Measurements from ENCODE around the gene NECAP2. TPM values are rescaled to one million over a fixed set of nuclear protein-coding genes. Genes with fewer than 3 reads are reported as not detected.

The NECAP2 gene
- total and polyA plus RNA-seq, 2 donors (not counting 3 experiments of a cell fraction or from before 2014, with no cell fraction given) = 101 to 148 TPM

DNA sequence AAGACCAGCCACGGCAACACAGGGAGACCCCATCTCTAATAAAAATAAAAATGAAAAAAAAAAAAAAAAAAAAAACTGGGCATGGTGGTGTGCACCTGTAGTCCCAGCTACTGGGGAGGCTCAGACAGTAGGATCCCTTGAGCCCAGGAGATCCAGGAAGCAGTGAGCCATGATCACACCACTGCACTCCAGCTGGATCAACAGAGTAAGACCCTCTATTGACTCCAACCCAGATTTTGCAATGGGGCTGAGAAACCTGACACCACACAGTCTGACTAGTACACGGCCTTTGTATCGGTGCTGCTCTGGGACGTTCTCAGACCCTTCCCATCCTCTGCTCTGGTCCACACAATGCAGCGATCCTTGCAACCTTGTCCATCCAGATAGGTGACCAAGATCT is 35.1 kb upstream of the NECAP2 start:
- H3K9ac ChIP-seq (replicated peaks; ENCODE audit: extremely low read depth, insufficient read depth, low read length) = no peak overlapping the region
- no peaks in the 10 kb centered on the region for H3K79me2 ChIP-seq (ENCODE audit: control insufficient read depth, insufficient read depth, low read length)
- no peaks in the 10 kb centered on the region for H3K4me1 ChIP-seq (ENCODE audit: control insufficient read depth, extremely low read depth, insufficient read depth, low read length)
- no peak overlapping the region for H3K27ac ChIP-seq (ENCODE audit: insufficient read depth, low read depth, low read length)
- no peak for FAIRE-seq
- H3K27me3 ChIP-seq (ENCODE audit: control insufficient read depth in 2 of 2, insufficient read depth in 2 of 2, low read length in 2 of 2) = no peaks in the 10 kb centered on the region
- no peaks in the 10 kb centered on the region for H4K20me1 ChIP-seq (replicated peaks; ENCODE audit: control insufficient read depth, extremely low read depth, insufficient read depth, low read length)
- dilution Hi-C loops (cut with MboI; ENCODE audit: extremely low pct_ligation_motif_present, low sequenced_read_pairs) = no loop called here
- H3K36me3 ChIP-seq (ENCODE audit: control insufficient read depth in 2 of 2, extremely low read depth in 1 of 2, insufficient read depth in 2 of 2, low read length in 2 of 2) = peaks cover 0 to 3% of the 10 kb centered on the region in 2 experiments
- DNase-seq (ENCODE audit: low read depth, low spot score) = no peak
- ChIA-PET CTCF (no interaction called here), POLR2A (no interaction called here)
- no peak overlapping the region for H3K4me2 ChIP-seq (ENCODE audit: insufficient read depth, low read length)
- H3K9me1 ChIP-seq (replicated peaks; ENCODE audit: control insufficient read depth, extremely low read depth, insufficient read depth, low read length) = no peaks in the 10 kb centered on the region
- no peak overlapping the region for H3K4me3 ChIP-seq (replicated peaks in 1 of 3; ENCODE audit: insufficient read depth in 1 of 3, low read depth in 1 of 3, low read length in 3 of 3)
- no peak overlapping the region for H2AFZ ChIP-seq (ENCODE audit: low read depth, low read length)
- intact Hi-C loops (cut with micrococcal nuclease) = no loop called here
- H3K9me3 ChIP-seq (replicated peaks; ENCODE audit: control insufficient read depth, insufficient read depth, low read length) = no peaks in the 10 kb centered on the region
- no TSS peak for BruUV-seq (replicated peaks)
- TF ChIP-seq MYC (IDR thresholded peaks at IDR 0.05; ENCODE audit: low read depth, low read length) (no peak), EZH2 (IDR thresholded peaks at IDR 0.05; ENCODE audit: borderline replicate concordance, low read depth, low read length, severe bottlenecking) (no peak), POLR2AphosphoS5 (IDR thresholded peaks at IDR 0.05; ENCODE audit: insufficient read depth, low read depth, low read length) (no peak), GATA2 (IDR thresholded peaks at IDR 0.05; ENCODE audit: insufficient read depth, insufficient read length, low read depth, low read length) (no peak), FOS (IDR thresholded peaks at IDR 0.05; ENCODE audit: borderline replicate concordance, insufficient read depth, low read length) (no peak), JUN (IDR thresholded peaks at IDR 0.05; ENCODE audit: borderline replicate concordance, insufficient read depth, insufficient read length, low read depth) (no peak)
- TF ChIP-seq, protein P1, sequence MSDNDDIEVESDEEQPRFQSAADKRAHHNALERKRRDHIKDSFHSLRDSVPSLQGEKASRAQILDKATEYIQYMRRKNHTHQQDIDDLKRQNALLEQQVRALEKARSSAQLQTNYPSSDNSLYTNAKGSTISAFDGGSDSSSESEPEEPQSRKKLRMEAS (IDR thresholded peaks at IDR 0.05; ENCODE audit: insufficient read depth, insufficient read length) = no peak

DNA sequence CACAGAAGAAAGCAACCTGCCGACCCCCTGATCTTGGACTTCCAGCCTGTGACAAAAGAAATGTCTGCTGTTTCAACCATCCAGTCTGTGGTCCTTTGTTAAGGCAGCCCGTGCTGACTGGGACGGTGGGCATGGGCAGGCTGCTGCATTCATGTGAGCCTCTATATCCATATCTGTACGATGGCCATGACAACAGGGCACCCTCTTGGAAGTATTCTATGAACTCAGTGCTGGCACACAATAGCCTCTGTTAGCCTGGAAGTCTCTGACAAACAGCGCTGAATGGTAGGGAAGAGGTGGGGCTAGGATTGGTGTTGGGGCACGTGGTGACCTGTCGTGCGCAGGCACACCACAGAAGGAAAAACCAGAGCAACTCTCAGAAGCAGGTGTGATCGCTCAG is 33.7 kb upstream of the NECAP2 start:
- intact Hi-C loops (cut with micrococcal nuclease) = no loop called here
- H4K20me1 ChIP-seq (replicated peaks; ENCODE audit: control insufficient read depth, extremely low read depth, insufficient read depth, low read length) = no peaks in the 10 kb centered on the region
- H3K27ac ChIP-seq (ENCODE audit: insufficient read depth, low read depth, low read length) = no peak overlapping the region
- H2AFZ ChIP-seq (ENCODE audit: low read depth, low read length) = no peak overlapping the region
- dilution Hi-C loops (cut with MboI; ENCODE audit: extremely low pct_ligation_motif_present, low sequenced_read_pairs) = no loop called here
- CTCF ChIA-PET = no interaction called here
- FAIRE-seq = no peak
- H3K4me1 ChIP-seq (ENCODE audit: control insufficient read depth, extremely low read depth, insufficient read depth, low read length) = no peaks in the 10 kb centered on the region
- no peaks in the 10 kb centered on the region for H3K79me2 ChIP-seq (ENCODE audit: control insufficient read depth, insufficient read depth, low read length)
- H3K4me3 ChIP-seq (replicated peaks in 1 of 3; ENCODE audit: insufficient read depth in 1 of 3, low read depth in 1 of 3, low read length in 3 of 3) = no peak overlapping the region
- POLR2A ChIA-PET = no interaction called here
- H3K4me2 ChIP-seq (ENCODE audit: insufficient read depth, low read length) = no peak overlapping the region
- no peak for DNase-seq (ENCODE audit: low read depth, low spot score)
- H3K36me3 ChIP-seq (ENCODE audit: control insufficient read depth in 2 of 2, extremely low read depth in 1 of 2, insufficient read depth in 2 of 2, low read length in 2 of 2) = no peaks in the 10 kb centered on the region
- no TSS peak for BruUV-seq (replicated peaks)
- H3K27me3 ChIP-seq (ENCODE audit: control insufficient read depth in 2 of 2, insufficient read depth in 2 of 2, low read length in 2 of 2) = no peaks in the 10 kb centered on the region
- no peak for TF ChIP-seq GATA2 (IDR thresholded peaks at IDR 0.05; ENCODE audit: insufficient read depth, insufficient read length, low read depth, low read length)
- H3K9me3 ChIP-seq (replicated peaks; ENCODE audit: control insufficient read depth, insufficient read depth, low read length) = no peaks in the 10 kb centered on the region
- H3K9ac ChIP-seq (replicated peaks; ENCODE audit: extremely low read depth, insufficient read depth, low read length) = no peak overlapping the region
- no peaks in the 10 kb centered on the region for H3K9me1 ChIP-seq (replicated peaks; ENCODE audit: control insufficient read depth, extremely low read depth, insufficient read depth, low read length)
